ENCODE measurements around the gene MRPL41.
"Not testable (repeated sequence)": the region's sequence is repeated elsewhere in the genome, so short reads cannot be mapped to it uniquely, and the experiment has no call there.

Gene MRPL41

GRCh38 chr9:137515338-137515724 lies 36.3 kb upstream of the MRPL41 start:
- Mint-ChIP-seq H3K27ac (no peak overlapping the region), H3K27me3 (ENCODE audit: low read depth) (no peaks in the 10 kb centered on the region), H3K4me3 (no peak overlapping the region), H3K36me3 (ENCODE audit: low read depth) (no peaks in the 10 kb centered on the region), H3K4me1 (no peaks in the 10 kb centered on the region), H3K9me3 (no peaks in the 10 kb centered on the region)
- no peak for TF ChIP-seq CTCF (IDR thresholded peaks at IDR 0.05; ENCODE audit: unreplicated experiment in 3 of 3)

GRCh38 chr9:137516144-137516917 lies 35.3 kb upstream of the MRPL41 start:
- Mint-ChIP-seq H3K36me3 (ENCODE audit: low read depth) (no peaks in the 10 kb centered on the region), H3K27ac (no peak overlapping the region), H3K4me3 (no peak overlapping the region), H3K27me3 (ENCODE audit: low read depth) (no peaks in the 10 kb centered on the region), H3K9me3 (no peaks in the 10 kb centered on the region), H3K4me1 (no peaks in the 10 kb centered on the region)
- TF ChIP-seq CTCF (IDR thresholded peaks at IDR 0.05; ENCODE audit: unreplicated experiment in 3 of 3), result no peak

- H3K36me3 Mint-ChIP-seq (ENCODE audit: low read depth); H3K4me1 Mint-ChIP-seq; H3K9me3 Mint-ChIP-seq; H3K27me3 Mint-ChIP-seq (ENCODE audit: low read depth); H3K4me3 Mint-ChIP-seq; H3K27ac Mint-ChIP-seq: not testable (repeated sequence)
Measured at GRCh38 chr9:137518661-137519459, 32.8 kb upstream of the MRPL41 start.

- no peaks in the 10 kb centered on the region for H3K36me3 Mint-ChIP-seq (ENCODE audit: low read depth)
- H3K27me3 Mint-ChIP-seq (ENCODE audit: low read depth), result no peaks in the 10 kb centered on the region
- H3K9me3 Mint-ChIP-seq, result no peaks in the 10 kb centered on the region
- no peaks in the 10 kb centered on the region for H3K4me1 Mint-ChIP-seq
- no peak for TF ChIP-seq CTCF (IDR thresholded peaks at IDR 0.05; ENCODE audit: unreplicated experiment in 3 of 3)
- H3K4me3 Mint-ChIP-seq, result no peak overlapping the region
- H3K27ac Mint-ChIP-seq, result no peak overlapping the region
Measured at GRCh38 chr9:137519553-137519952, 32.1 kb upstream of the MRPL41 start.

GRCh38 chr9:137520614-137521404 lies 30.9 kb upstream of the MRPL41 start:
- H3K4me1 Mint-ChIP-seq, result no peaks in the 10 kb centered on the region
- no peaks in the 10 kb centered on the region for H3K9me3 Mint-ChIP-seq
- no peak for TF ChIP-seq CTCF (IDR thresholded peaks at IDR 0.05; ENCODE audit: unreplicated experiment in 3 of 3)
- no peaks in the 10 kb centered on the region for H3K27me3 Mint-ChIP-seq (ENCODE audit: low read depth)
- H3K36me3 Mint-ChIP-seq (ENCODE audit: low read depth), result no peaks in the 10 kb centered on the region
- no peak overlapping the region for H3K4me3 Mint-ChIP-seq
- H3K27ac Mint-ChIP-seq, result no peak overlapping the region

- no peaks in the 10 kb centered on the region for H3K4me1 Mint-ChIP-seq
- TF ChIP-seq CTCF (IDR thresholded peaks at IDR 0.05; ENCODE audit: unreplicated experiment in 3 of 3), result no peak
- no peak overlapping the region for H3K4me3 Mint-ChIP-seq
- H3K9me3 Mint-ChIP-seq, result no peaks in the 10 kb centered on the region
- H3K36me3 Mint-ChIP-seq (ENCODE audit: low read depth), result no peaks in the 10 kb centered on the region
- H3K27ac Mint-ChIP-seq, result no peak overlapping the region
- H3K27me3 Mint-ChIP-seq (ENCODE audit: low read depth), result no peaks in the 10 kb centered on the region
Measured at GRCh38 chr9:137521405-137521985, 30.2 kb upstream of the MRPL41 start.

Measured in nephron (organoid).